Activated gamma-delta T cell treated with Interleukin-2 at 50 U/mL for 16 hours (primary cell): Measurements from ENCODE around the gene OR2V1.
"Not testable (repeated sequence)": the region's sequence is repeated elsewhere in the genome, so short reads cannot be mapped to it uniquely, and the experiment has no call there.

Experiments
- DNase-seq: peaks from one replicate; pipeline ENCODE4 v3.0.0-alpha.2; 2020

The OR2V1 gene

GRCh38 chr5:181101930-181102674 is 28.9 kb downstream of the OR2V1 start:
- not testable (repeated sequence) for DNase-seq

- DNase-seq: not testable (repeated sequence)
Observed at GRCh38 chr5:181101030-181101641, 29.8 kb downstream of the OR2V1 start.

GRCh38 chr5:181100121-181100875 is 30.7 kb downstream of the OR2V1 start:
- DNase-seq: no peak

GRCh38 chr5:181099602-181100086 is 31.3 kb downstream of the OR2V1 start:
- DNase-seq: no peak

- no peak for DNase-seq
Observed at GRCh38 chr5:181098762-181099601, 32.0 kb downstream of the OR2V1 start.

- not testable (repeated sequence) for DNase-seq
Observed at GRCh38 chr5:181097759-181098491, 33.0 kb downstream of the OR2V1 start.

- DNase-seq: not testable (repeated sequence)
Observed at GRCh38 chr5:181097383-181097753, 33.6 kb downstream of the OR2V1 start.

- not testable (repeated sequence) for DNase-seq
Observed at GRCh38 chr5:181096721-181097382, 34.1 kb downstream of the OR2V1 start.

- not testable (repeated sequence) for DNase-seq
Observed at GRCh38 chr5:181095162-181095561, 35.8 kb downstream of the OR2V1 start.

GRCh38 chr5:181092428-181092827 is 38.5 kb downstream of the OR2V1 start:
- DNase-seq: no peak

GRCh38 chr5:181088289-181088688 is 42.7 kb downstream of the OR2V1 start:
- DNase-seq: no peak

GRCh38 chr5:181087309-181087708 is 43.7 kb downstream of the OR2V1 start:
- DNase-seq: no peak

- DNase-seq: no peak
Observed at GRCh38 chr5:181086884-181087205, 44.1 kb downstream of the OR2V1 start.

- DNase-seq: no peak
Observed at GRCh38 chr5:181086026-181086883, 44.7 kb downstream of the OR2V1 start.

GRCh38 chr5:181084621-181085195 is 46.3 kb downstream of the OR2V1 start:
- DNase-seq: no peak

GRCh38 chr5:181081989-181082388 is 49.0 kb downstream of the OR2V1 start:
- no peak for DNase-seq

- no peak for DNase-seq
Observed at GRCh38 chr5:181076920-181077319, 54.0 kb downstream of the OR2V1 start.
